IPS-NIHi7 (cell line): ENCODE data around the gene TMEM255B.
A peak's percentile ranks its signal among the peaks of the same experiment; 100 is the strongest.

Experiments used
- DNase-seq: peaks from one replicate; pipeline ENCODE4 v3.0.0; 2012; ENCODE audit warnings: mixed read lengths; ENCODE audit errors: extremely low spot score

Gene TMEM255B

GRCh38 chr13:113860051-113860664 is 101.1 kb downstream of the TMEM255B start:
- no peak for DNase-seq

- DNase-seq: peak; percentile 88
These were observed 101.8 kb downstream of the TMEM255B start for GRCh38 chr13:113860665-113861432.

- DNase-seq: no peak
These were observed 102.5 kb downstream of the TMEM255B start for GRCh38 chr13:113861433-113862030.

- DNase-seq: no peak
These were observed 103.3 kb downstream of the TMEM255B start for GRCh38 chr13:113862191-113862930.

- DNase-seq: peak; percentile 52
These were observed 104.0 kb downstream of the TMEM255B start for GRCh38 chr13:113862931-113863523.

- DNase-seq: peak; percentile 63
These were observed 104.7 kb downstream of the TMEM255B start, which contains the start of gene GAS6 for GRCh38 chr13:113863524-113864272. Gene GAS6, minus strand, starts transcription at chr13:113864076. Its CDS starts 156 bp downstream, at chr13:113863920.

GRCh38 chr13:113864273-113864890 is 105.4 kb downstream of the TMEM255B start:
- no peak for DNase-seq

- no peak for DNase-seq
These were observed 106.4 kb downstream of the TMEM255B start for GRCh38 chr13:113865427-113865826.
